ENCODE measurements around the gene TRPM4. TPM values are rescaled to one million over a fixed set of nuclear protein-coding genes. Genes with fewer than 3 reads are reported as not detected.
"Not testable (repeated sequence)": the region's sequence is repeated elsewhere in the genome, so short reads cannot be mapped to it uniquely, and the experiment has no call there.

The TRPM4 gene
- total RNA-seq, 2 experiments from 2014 or later = not detected

DNA sequence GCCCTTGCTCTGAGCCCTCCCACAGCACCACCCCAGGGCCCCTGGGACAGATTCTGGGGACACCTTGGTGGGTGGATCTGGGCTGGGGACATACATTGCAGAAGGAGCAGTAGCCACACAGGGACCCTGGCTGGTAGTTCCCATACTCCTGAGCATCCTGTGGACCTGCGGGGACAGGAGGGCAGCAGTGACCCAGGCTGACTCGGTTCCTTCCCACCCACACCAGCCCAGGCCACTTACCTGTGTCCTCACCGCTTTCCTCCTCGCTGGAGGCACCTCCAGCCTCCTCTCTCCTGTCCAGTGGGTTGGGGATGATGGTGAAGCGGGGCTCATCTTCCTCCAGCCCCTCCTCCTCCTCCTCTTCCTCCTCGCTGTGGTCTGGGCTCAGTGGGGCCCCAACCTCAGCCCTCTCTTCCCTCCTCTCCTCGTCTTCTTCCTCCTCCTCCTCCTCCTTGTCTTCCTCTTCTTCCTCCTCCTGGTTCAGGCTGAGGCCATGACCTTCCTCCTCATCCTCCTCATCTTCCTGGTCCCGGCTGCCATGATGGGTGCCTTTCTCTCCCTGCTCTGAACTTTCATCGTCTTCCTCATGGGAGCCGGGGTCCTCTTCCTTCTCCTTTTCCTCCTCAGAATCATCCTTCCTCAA lies 4.3 kb upstream of the TRPM4 start:
- H3K27me3 Mint-ChIP-seq = peaks cover 93% of the 10 kb centered on the region
- DNase-seq = no peak
- H3K36me3 Mint-ChIP-seq = peaks cover 3% of the 10 kb centered on the region
- no peak overlapping the region for H3K4me3 Mint-ChIP-seq
- peaks cover 15% of the 10 kb centered on the region for H3K4me1 Mint-ChIP-seq
- peaks cover 2% of the 10 kb centered on the region for H3K9me3 Mint-ChIP-seq
- no peak overlapping the region for H3K27ac Mint-ChIP-seq

DNA sequence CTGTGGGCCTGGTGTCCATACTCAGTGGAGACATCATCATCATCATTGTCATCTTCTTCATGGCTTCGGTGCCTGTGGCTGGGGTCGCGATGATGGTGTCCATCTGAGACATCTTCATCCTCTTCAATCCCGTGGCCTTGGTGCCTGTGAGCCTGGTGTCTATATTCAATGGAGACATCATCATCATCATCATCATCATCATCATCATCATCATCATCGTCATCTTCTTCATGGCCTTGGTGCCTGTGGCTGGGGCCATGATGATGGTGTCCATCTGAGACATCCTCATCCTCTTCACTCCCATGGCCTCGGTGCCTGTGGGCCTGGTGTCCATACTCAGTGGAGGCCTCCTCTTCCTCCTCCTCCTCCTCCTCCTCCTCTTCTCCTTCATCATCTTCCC lies 3.3 kb upstream of the TRPM4 start:
- H3K36me3 Mint-ChIP-seq = peaks cover 2% of the 10 kb centered on the region
- peaks cover 93% of the 10 kb centered on the region for H3K27me3 Mint-ChIP-seq
- no peak overlapping the region for H3K27ac Mint-ChIP-seq
- DNase-seq = no peak
- H3K4me3 Mint-ChIP-seq = no peak overlapping the region
- H3K9me3 Mint-ChIP-seq = peaks cover 2% of the 10 kb centered on the region
- H3K4me1 Mint-ChIP-seq = peaks cover 13% of the 10 kb centered on the region

DNA sequence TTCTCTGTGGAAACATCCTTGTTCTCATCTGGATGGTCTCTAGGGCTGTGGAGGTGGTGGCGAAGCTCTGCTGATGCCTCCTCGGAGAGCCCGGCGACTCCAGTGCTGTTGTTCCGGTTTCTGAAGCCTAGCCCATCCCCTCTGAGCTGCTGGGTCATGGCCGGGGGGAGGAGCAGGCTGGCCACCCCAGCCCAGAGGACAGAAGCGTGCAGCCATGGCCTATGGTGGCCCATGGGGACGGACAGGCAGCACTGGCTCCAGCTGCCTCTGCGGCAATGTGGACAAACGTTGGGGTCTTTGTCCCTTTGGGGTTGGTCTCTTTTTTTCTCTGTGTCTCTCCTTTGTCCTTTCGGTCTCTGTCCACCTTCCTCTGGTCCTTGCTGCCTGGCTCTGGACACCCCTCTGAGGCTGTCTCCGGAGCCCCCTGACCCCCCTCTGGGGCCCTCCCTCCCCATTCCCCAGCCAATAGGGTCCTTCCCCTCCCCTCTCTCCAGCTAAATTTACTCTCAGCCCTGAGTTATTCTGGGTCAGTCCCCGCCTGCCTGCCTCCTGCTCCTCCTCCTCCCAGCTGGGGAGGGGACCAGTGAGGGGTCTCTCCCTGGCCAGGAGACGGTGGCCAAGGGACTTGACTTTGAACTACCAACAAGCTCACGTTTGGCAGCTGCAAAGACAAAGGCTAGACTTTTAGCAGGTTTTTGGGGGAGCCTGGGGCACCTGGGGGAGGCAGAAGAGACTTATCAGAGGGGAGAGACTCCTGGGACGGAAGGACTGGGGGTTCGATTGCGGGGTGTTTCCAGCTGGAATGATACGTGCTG lies 2.4 kb upstream of the TRPM4 start, which contains the start of gene HRC:
TSS of gene HRC (minus strand) at position 392 of the 815 bp plus-strand sequence. CDS start at position 233, 159 bp downstream.
- no peak within 1 kb of the TSS for H3K4me3 Mint-ChIP-seq
- peaks cover 8% of the 10 kb centered on the region for H3K4me1 Mint-ChIP-seq
- peaks cover 2% of the 10 kb centered on the region for H3K9me3 Mint-ChIP-seq
- H3K36me3 Mint-ChIP-seq = peaks cover 2% of the 10 kb centered on the region
- DNase-seq = no peak
- no peak within 1 kb of the TSS for H3K27ac Mint-ChIP-seq
- H3K27me3 Mint-ChIP-seq = peaks cover 92% of the 10 kb centered on the region

DNA sequence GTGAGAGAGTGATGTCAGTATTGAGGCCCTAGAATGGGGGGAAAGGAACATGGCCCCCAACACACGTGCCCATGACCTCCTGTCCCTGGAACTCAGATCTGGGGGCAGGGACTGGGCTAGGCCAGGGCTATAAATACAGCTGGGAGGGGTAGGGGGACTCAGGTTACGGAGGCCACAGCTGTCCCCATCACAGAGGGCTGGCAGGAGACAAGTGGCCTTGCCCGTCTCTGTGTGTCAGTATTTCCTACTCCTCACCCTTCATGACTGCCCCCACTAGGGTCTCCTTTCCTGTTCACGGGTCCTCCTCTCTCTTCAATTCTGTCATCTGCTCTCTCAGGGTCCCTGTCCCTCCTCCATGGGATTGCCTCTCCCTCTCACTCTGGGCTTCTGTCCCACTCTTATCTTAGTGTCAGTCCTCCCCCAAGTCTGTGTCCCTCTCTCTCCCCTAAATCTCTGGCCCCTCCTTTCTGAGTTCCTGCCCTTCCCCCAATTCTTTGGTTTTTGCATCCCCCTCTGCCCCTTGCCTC lies 1.7 kb upstream of the TRPM4 start:
- no peak overlapping the region for H3K27ac Mint-ChIP-seq
- no peaks in the 10 kb centered on the region for H3K36me3 Mint-ChIP-seq
- peaks cover 8% of the 10 kb centered on the region for H3K4me1 Mint-ChIP-seq
- H3K9me3 Mint-ChIP-seq = peaks cover 2% of the 10 kb centered on the region
- H3K27me3 Mint-ChIP-seq = peaks cover 94% of the 10 kb centered on the region
- no peak for DNase-seq
- no peak overlapping the region for H3K4me3 Mint-ChIP-seq

DNA sequence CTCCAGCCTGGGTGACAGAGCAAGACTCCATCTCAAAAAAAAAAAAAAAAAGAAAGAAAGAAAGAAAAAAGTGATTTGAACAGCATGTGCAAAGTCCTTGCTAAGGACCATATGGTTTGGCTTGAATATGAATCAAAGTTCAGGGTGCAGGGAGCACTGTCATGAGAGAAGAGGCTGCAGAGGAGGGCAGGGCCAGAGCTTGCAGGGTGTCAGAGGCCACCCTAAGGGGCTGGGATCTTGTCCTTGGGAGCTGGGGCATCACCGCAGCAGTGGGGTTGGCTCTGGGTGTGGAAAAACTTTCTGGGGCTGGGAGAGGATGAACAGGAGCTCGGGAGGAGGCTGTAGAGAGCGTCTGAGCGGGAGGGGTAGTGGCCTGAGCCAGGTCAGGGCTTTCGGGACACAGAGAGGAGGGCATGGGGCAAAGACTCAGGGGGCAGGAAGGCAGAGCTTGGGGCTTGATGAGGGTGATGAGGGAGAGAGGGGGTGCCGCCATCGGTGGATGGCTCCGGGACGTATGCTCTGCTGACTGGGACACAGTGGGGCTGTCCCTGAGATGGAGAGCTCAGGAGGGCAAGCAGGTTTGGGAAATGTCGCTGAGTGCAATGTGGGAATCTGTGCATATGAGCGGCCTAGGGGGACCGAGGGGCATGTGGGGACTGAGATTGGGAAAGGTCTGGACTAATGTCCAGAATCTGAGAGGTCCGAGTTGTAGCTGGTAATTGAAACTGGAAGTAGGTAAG lies 3.0 kb downstream of the TRPM4 start:
- peaks cover 4% of the 10 kb centered on the region for H3K4me1 Mint-ChIP-seq
- H3K9me3 Mint-ChIP-seq = no peaks in the 10 kb centered on the region
- no peaks in the 10 kb centered on the region for H3K36me3 Mint-ChIP-seq
- DNase-seq = no peak
- no peak overlapping the region for H3K4me3 Mint-ChIP-seq
- H3K27ac Mint-ChIP-seq = no peak overlapping the region
- H3K27me3 Mint-ChIP-seq = peaks cover 56% of the 10 kb centered on the region

DNA sequence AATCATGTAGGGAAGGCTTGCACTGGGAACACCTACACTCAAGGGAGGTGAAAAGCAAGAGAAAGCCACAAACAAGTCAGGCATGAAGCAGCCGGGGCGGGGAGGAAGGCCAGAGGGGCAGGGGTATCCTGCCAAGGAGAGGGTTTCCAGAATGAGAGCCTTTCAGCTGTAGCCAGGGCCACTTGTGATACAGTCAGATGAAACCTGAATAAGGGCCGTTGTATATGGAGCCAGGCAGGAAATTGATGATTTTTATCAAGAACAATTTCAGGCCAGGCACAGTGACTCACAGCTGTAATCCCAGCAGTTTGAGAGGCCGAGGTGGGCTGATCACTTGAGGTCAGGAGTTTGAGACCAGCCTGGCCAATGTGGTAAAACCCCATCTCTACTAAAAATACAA lies 4.4 kb downstream of the TRPM4 start:
- Mint-ChIP-seq H3K4me3 (no peak overlapping the region), H3K27ac (no peak overlapping the region), H3K9me3 (no peaks in the 10 kb centered on the region), H3K36me3 (no peaks in the 10 kb centered on the region), H3K27me3 (peaks cover 54% of the 10 kb centered on the region), H3K4me1 (peaks cover 4% of the 10 kb centered on the region)
- DNase-seq = no peak

DNA sequence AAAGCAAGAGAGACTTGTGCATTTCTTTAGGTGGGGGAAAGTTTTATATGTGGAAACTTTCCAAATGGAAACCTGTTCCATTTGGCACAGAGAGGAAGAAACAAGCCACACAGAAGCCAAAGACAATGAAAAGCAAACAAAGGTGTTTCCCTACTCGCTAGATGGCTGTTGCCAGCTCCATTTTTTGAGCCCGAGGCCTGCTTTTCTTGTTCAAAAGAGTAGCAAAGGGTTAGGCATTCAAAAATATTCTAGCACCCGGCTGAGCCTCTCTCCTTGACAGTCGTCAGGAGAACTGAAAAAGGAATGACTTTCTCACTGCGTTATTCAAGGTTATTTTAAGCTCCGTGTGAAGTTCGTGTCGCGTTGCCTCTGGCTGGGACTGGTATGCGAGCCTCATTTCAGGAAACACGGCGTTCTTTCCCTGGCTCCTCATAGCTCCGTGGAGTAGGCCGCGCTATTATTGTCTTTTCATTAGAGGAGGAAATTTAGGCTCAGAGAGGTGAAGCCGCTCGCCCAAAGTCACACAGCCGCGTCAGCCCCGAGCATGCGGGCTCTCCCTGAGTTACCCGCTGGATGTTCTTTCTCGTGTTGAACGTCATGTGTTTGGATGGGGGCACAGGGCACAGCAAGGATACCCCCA lies 7.6 kb downstream of the TRPM4 start:
- Mint-ChIP-seq H3K4me1 (no peaks in the 10 kb centered on the region), H3K27me3 (peaks cover 23% of the 10 kb centered on the region), H3K36me3 (no peaks in the 10 kb centered on the region), H3K27ac (no peak overlapping the region), H3K9me3 (no peaks in the 10 kb centered on the region), H3K4me3 (no peak overlapping the region)
- no peak for DNase-seq

DNA sequence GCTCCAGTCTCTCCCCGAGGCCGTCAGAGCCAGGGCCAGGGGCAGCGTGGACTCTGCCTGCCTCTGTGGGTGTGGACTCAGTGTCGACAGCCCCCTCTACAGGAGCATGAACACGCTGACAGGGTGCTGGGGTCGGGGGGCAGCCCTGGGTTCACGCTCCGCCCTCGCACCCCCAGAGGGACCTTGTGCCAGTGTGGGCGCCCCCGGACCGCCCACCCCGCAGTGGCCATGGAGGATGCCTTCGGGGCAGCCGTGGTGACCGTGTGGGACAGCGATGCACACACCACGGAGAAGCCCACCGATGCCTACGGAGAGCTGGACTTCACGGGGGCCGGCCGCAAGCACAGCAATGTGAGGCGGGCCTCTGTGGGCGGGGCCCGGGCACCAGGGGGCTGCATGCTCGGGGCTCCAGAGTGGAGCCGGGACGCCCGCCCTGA lies 8.3 kb downstream of the TRPM4 start:
- DNase-seq = no peak
- no peaks in the 10 kb centered on the region for H3K36me3 Mint-ChIP-seq
- H3K4me3 Mint-ChIP-seq = no peak overlapping the region
- H3K4me1 Mint-ChIP-seq = no peaks in the 10 kb centered on the region
- H3K27ac Mint-ChIP-seq = no peak overlapping the region
- no peaks in the 10 kb centered on the region for H3K9me3 Mint-ChIP-seq
- peaks cover 22% of the 10 kb centered on the region for H3K27me3 Mint-ChIP-seq

DNA sequence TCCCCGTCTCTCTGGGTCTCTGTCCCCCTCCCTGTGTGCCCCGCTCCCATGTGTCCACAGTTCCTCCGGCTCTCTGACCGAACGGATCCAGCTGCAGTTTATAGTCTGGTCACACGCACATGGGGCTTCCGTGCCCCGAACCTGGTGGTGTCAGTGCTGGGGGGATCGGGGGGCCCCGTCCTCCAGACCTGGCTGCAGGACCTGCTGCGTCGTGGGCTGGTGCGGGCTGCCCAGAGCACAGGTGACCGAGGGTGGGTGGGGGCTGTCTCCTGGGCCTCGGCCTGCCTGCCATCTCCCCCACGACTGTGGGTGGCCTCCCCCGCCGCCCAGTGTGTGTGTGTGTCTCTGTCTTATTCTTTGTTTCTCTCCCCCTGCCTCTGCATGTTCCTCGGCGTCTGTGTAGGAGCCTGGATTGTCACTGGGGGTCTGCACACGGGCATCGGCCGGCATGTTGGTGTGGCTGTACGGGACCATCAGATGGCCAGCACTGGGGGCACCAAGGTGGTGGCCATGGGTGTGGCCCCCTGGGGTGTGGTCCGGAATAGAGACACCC lies 10.3 kb downstream of the TRPM4 start:
- H3K27ac Mint-ChIP-seq = no peak overlapping the region
- H3K36me3 Mint-ChIP-seq = no peaks in the 10 kb centered on the region
- no peaks in the 10 kb centered on the region for H3K9me3 Mint-ChIP-seq
- DNase-seq = no peak
- no peaks in the 10 kb centered on the region for H3K4me1 Mint-ChIP-seq
- no peak overlapping the region for H3K4me3 Mint-ChIP-seq
- H3K27me3 Mint-ChIP-seq = peaks cover 19% of the 10 kb centered on the region

DNA sequence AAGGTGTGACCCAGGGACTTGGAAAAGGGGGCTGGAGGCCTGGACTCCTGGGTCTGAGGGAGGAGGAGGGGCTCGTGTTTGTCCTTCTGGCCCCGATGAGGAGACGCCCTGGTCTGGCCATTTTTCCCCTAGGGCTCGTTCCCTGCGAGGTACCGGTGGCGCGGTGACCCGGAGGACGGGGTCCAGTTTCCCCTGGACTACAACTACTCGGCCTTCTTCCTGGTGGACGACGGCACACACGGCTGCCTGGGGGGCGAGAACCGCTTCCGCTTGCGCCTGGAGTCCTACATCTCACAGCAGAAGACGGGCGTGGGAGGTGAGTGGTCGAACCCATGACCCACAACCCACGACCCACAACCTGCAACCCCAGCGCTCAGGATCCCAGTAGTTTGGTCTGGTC lies 10.8 kb downstream of the TRPM4 start:
- DNase-seq = no peak
- Mint-ChIP-seq H3K36me3 (no peaks in the 10 kb centered on the region), H3K27ac (no peak overlapping the region), H3K4me3 (no peak overlapping the region), H3K27me3 (peaks cover 19% of the 10 kb centered on the region), H3K4me1 (no peaks in the 10 kb centered on the region), H3K9me3 (no peaks in the 10 kb centered on the region)

DNA sequence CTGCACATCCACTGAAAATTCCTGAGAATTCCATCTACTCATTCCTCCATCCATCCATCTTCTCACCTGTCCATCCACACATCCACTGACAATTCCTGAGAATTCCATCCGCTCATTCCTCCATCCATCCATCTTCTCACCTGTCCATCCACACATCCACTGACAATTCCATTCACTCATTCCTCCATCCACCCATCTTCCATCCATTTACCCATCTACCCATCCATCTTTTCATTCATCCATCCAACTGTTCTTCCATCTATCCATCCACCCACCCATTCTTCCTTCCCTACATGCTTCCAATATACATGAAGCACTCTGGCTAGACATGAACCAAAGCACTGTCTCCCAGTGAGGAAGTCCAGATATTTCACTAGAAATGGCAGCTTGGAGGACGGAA lies 15.6 kb downstream of the TRPM4 start:
- H3K9me3 Mint-ChIP-seq = no peaks in the 10 kb centered on the region
- H3K36me3 Mint-ChIP-seq = no peaks in the 10 kb centered on the region
- DNase-seq = no peak
- H3K27ac Mint-ChIP-seq = no peak overlapping the region
- H3K4me3 Mint-ChIP-seq = no peak overlapping the region
- peaks cover 4% of the 10 kb centered on the region for H3K4me1 Mint-ChIP-seq
- peaks cover 5% of the 10 kb centered on the region for H3K27me3 Mint-ChIP-seq

DNA sequence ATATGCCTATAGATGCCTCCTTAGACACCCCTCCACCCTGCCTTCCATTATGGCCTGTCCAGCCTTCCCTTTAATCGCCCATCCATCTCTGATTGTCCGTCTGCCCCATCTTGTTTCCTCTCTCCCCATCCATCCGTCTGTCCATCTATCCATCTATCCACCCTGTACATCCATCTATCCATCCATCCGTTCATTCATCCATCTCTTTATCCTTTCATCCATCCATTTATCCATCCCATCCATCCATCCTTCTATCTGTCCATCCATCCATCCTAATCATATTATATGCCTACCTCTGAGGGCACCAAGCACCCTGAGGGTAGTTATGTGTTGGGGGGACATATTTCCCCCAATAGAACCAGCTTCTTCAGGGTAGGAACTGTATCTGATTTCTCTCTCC lies 23.1 kb downstream of the TRPM4 start:
- Mint-ChIP-seq H3K9me3 (peaks cover 7% of the 10 kb centered on the region), H3K4me3 (no peak overlapping the region), H3K27me3 (no peaks in the 10 kb centered on the region)

DNA sequence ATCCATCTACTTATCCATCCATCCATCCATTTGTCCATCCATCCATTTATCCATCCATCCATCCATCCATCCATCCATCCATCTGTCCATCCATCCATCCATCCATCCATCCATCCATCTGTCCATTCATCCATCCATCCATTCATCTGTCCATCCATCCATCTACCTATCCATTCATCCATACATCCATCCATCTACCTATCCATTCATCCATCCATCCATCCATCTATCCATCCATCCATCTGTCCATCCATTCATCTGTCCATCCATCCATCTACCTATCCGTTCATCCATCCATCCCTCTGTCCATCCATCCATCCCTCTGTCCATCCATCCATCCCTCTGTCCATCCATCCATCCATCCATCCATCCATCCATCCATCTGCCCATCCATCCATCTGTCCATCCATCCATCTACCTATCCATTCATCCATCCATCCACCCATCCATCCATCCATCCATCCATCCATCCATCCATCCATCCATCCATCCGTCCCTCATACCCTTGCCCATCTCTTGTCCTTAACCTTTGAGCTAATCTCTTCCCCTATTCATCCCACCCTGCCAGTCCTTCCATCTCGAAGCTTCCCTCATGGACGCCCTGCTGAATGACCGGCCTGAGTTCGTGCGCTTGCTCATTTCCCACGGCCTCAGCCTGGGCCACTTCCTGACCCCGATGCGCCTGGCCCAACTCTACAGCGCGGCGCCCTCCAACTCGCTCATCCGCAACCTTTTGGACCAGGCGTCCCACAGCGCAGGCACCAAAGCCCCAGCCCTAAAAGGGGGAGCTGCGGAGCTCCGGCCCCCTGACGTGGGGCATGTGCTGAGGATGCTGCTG lies 24.6 kb downstream of the TRPM4 start:
- not testable (repeated sequence) for H3K36me3 Mint-ChIP-seq, H3K4me3 Mint-ChIP-seq, H3K27me3 Mint-ChIP-seq, DNase-seq, H3K27ac Mint-ChIP-seq, H3K4me1 Mint-ChIP-seq, H3K9me3 Mint-ChIP-seq

More for the DNA sequence above, 23.1 kb downstream of the TRPM4 start:
- H3K4me1 Mint-ChIP-seq = peaks cover 4% of the 10 kb centered on the region
- H3K27ac Mint-ChIP-seq = no peak overlapping the region
- no peak for DNase-seq
- peaks cover 4% of the 10 kb centered on the region for H3K36me3 Mint-ChIP-seq

Measured in activated naive CD8-positive, alpha-beta T cell treated with anti-CD3 and anti-CD28 coated beads for 36 hours (primary cell).